Neural progenitor cell (in vitro differentiated cells): ENCODE results near the gene MBTPS1. TPM values are rescaled to one million over a fixed set of nuclear protein-coding genes. Genes with fewer than 3 reads are reported as not detected.

Experiments used
- small RNA-seq: library from RNA; depleted of rRNA; stranded (forward); fragments of <200 nt; gene quantifications from one replicate; pipeline ENCODE3, GENCODE V24; 2015
- total RNA-seq: library from RNA; depleted of rRNA; stranded (reverse); fragments of >200 nt; gene quantifications from 2 replicates; pipeline ENCODE4 v1.2.3, GENCODE V29; 2015; ENCODE audit warnings: low replicate concordance

MBTPS1 gene
- total RNA-seq, 1 donor from 2014 or later, result 52.3 TPM

Small RNA genes lying within 50 kb of the gene (small RNA-seq; reads per million reads assigned to genes)
- gene RNA5SP432, result not detected

Other genes with a start within 250 kb of the MBTPS1 start
- 2.5 and 3.3 TPM in 2 replicates for gene MLYCD, start 217.8 kb downstream of the MBTPS1 start, total RNA-seq
- 0.77 TPM in 1 of 2 replicates, not detected in the other for gene OSGIN1, start 163.7 kb downstream of the MBTPS1 start, total RNA-seq
- gene NECAB2, start 148.7 kb downstream of the MBTPS1 start, total RNA-seq, result 12.6 and 18.9 TPM in 2 replicates
- gene SLC38A8, start 74.1 kb downstream of the MBTPS1 start, total RNA-seq, result not detected in 2 replicates
- gene HSDL1, start 28.2 kb upstream of the MBTPS1 start, total RNA-seq, result 71.8 and 101 TPM in 2 replicates
- gene DNAAF1, start 28.4 kb upstream of the MBTPS1 start, total RNA-seq, result 0.11 and 0.12 TPM in 2 replicates
- gene TAF1C, start 70.1 kb upstream of the MBTPS1 start, total RNA-seq, result 23.3 and 70.3 TPM in 2 replicates
- not detected in 2 replicates for gene ADAD2, start 74.2 kb upstream of the MBTPS1 start, total RNA-seq
- not detected in 2 replicates for gene KCNG4, start 123.1 kb upstream of the MBTPS1 start, total RNA-seq
- not detected in 2 replicates for gene WFDC1, start 177.9 kb upstream of the MBTPS1 start, total RNA-seq